MM.1S (cell line): ENCODE results near the gene LASP1NB.
"Not testable (repeated sequence)": the region's sequence is repeated elsewhere in the genome, so short reads cannot be mapped to it uniquely, and the experiment has no call there.

Experiments
- DNase-seq: peaks from one replicate; pipeline ENCODE4 v3.0.0-alpha.2; 2015
- H2AFZ ChIP-seq: fragments of 300-600 bp; sonication (generic); 2 replicates; pipeline ENCODE4 v1.6.0; 2016; ENCODE audit warnings: antibody characterized with exemption, low read length
- H3F3A ChIP-seq: fragments of 300-600 bp; sonication (generic); 2 replicates; pipeline ENCODE4 v1.6.1; 2016; ENCODE audit warnings: mild to moderate bottlenecking, antibody characterized with exemption, low read length, moderate library complexity, mixed read lengths; ENCODE audit not compliant: insufficient read depth
- H3K27ac ChIP-seq: fragments of 300-600 bp; sonication (generic); 2 replicates; pipeline ENCODE4 v1.5.1; 2016; ENCODE audit warnings: mild to moderate bottlenecking, low read length
- H3K27me3 ChIP-seq: fragments of 300-600 bp; sonication (generic); replicated peaks from 2 replicates; pipeline ENCODE4 v1.6.0; 2016; ENCODE audit warnings: low read length; ENCODE audit not compliant: insufficient read depth
- H3K36me3 ChIP-seq: fragments of 300-600 bp; sonication (generic); replicated peaks from 2 replicates; pipeline ENCODE4 v1.6.1; 2016; ENCODE audit warnings: mild to moderate bottlenecking, low read length, mixed read lengths; ENCODE audit not compliant: insufficient read depth
- H3K4me1 ChIP-seq: fragments of 300-600 bp; sonication (generic); 2 replicates; pipeline ENCODE4 v1.6.1; 2016; ENCODE audit warnings: low read length, mixed read lengths
- H3K4me2 ChIP-seq: fragments of 300-600 bp; sonication (generic); 2 replicates; pipeline ENCODE4 v1.6.0; 2016; ENCODE audit warnings: low read depth, low read length
- H3K4me3 ChIP-seq: fragments of 300-600 bp; sonication (generic); 2 replicates; pipeline ENCODE4 v1.5.1; 2016; ENCODE audit warnings: low read length, mixed read lengths
- H3K79me2 ChIP-seq: fragments of 300-600 bp; sonication (generic); 2 replicates; pipeline ENCODE4 v1.6.1; 2016; ENCODE audit warnings: mixed run types, low read length, mixed read lengths
- H3K9ac ChIP-seq: fragments of 300-600 bp; sonication (generic); 2 replicates; pipeline ENCODE4 v1.6.1; 2016; ENCODE audit warnings: low read length, mixed read lengths
- H3K9me2 ChIP-seq: fragments of 300-600 bp; sonication (generic); replicated peaks from 2 replicates; pipeline ENCODE4 v1.6.1; 2016; ENCODE audit warnings: mild to moderate bottlenecking, low read length, mixed read lengths; ENCODE audit not compliant: insufficient read depth
- H3K9me3 ChIP-seq: fragments of 300-600 bp; sonication (generic); replicated peaks from 2 replicates; pipeline ENCODE4 v1.6.1; 2016; ENCODE audit warnings: mild to moderate bottlenecking, low read length, mixed read lengths; ENCODE audit not compliant: insufficient read depth
- H4K20me1 ChIP-seq: fragments of 300-600 bp; sonication (generic); 2 replicates; pipeline ENCODE4 v1.6.1; 2016; ENCODE audit warnings: mild to moderate bottlenecking, low read length, moderate library complexity, mixed read lengths; ENCODE audit not compliant: insufficient read depth
- EZH2 ChIP-seq: fragments of 300-600 bp; sonication (generic); optimal IDR thresholded peaks from 2 replicates; pipeline ENCODE3; 2017; ENCODE audit warnings: low read depth, mild to moderate bottlenecking, antibody characterized with exemption, low read length, mixed read lengths
- EZH2phosphoT487 ChIP-seq: fragments of 300-600 bp; sonication (generic); IDR thresholded peaks from 2 replicates; pipeline ENCODE4 v1.6.1; 2018; ENCODE audit warnings: antibody characterized with exemption, low read length
- TF ChIP-seq, protein P1 (sequence below): fragments of 300-600 bp; sonication (generic); IDR thresholded peaks from 2 replicates; pipeline ENCODE4 v1.5.1; 2016; ENCODE audit warnings: antibody characterized with exemption, low read length, mixed read lengths

The LASP1NB gene

GRCh38 chr17:38908676-38909181 lies 16.7 kb upstream of the LASP1NB start:
- H3K36me3 ChIP-seq: no peaks in the 10 kb centered on the region
- no peaks in the 10 kb centered on the region for H3K4me1 ChIP-seq
- H3K4me3 ChIP-seq: no peak overlapping the region
- DNase-seq: no peak
- H4K20me1 ChIP-seq: no peaks in the 10 kb centered on the region
- no peaks in the 10 kb centered on the region for H3F3A ChIP-seq
- H3K79me2 ChIP-seq: peaks cover 61% of the 10 kb centered on the region
- TF ChIP-seq EZH2 (no peak), EZH2phosphoT487 (no peak)
- TF ChIP-seq, protein P1, sequence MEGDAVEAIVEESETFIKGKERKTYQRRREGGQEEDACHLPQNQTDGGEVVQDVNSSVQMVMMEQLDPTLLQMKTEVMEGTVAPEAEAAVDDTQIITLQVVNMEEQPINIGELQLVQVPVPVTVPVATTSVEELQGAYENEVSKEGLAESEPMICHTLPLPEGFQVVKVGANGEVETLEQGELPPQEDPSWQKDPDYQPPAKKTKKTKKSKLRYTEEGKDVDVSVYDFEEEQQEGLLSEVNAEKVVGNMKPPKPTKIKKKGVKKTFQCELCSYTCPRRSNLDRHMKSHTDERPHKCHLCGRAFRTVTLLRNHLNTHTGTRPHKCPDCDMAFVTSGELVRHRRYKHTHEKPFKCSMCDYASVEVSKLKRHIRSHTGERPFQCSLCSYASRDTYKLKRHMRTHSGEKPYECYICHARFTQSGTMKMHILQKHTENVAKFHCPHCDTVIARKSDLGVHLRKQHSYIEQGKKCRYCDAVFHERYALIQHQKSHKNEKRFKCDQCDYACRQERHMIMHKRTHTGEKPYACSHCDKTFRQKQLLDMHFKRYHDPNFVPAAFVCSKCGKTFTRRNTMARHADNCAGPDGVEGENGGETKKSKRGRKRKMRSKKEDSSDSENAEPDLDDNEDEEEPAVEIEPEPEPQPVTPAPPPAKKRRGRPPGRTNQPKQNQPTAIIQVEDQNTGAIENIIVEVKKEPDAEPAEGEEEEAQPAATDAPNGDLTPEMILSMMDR: no peak
- H3K4me2 ChIP-seq: no peak overlapping the region
- no peak overlapping the region for H2AFZ ChIP-seq
- no peaks in the 10 kb centered on the region for H3K27me3 ChIP-seq
- no peak overlapping the region for H3K27ac ChIP-seq
- H3K9me3 ChIP-seq: no peaks in the 10 kb centered on the region
- H3K9me2 ChIP-seq: no peaks in the 10 kb centered on the region
- H3K9ac ChIP-seq: no peak overlapping the region

- H3K9me3 ChIP-seq: no peaks in the 10 kb centered on the region
- no peak overlapping the region for H3K4me2 ChIP-seq
- H3K9me2 ChIP-seq: no peaks in the 10 kb centered on the region
- H3K79me2 ChIP-seq: peaks cover 46% of the 10 kb centered on the region
- no peak overlapping the region for H2AFZ ChIP-seq
- H3K4me3 ChIP-seq: no peak overlapping the region
- no peak overlapping the region for H3K27ac ChIP-seq
- no peaks in the 10 kb centered on the region for H3K4me1 ChIP-seq
- no peaks in the 10 kb centered on the region for H3K36me3 ChIP-seq
- H3F3A ChIP-seq: no peaks in the 10 kb centered on the region
- DNase-seq: no peak
- H3K27me3 ChIP-seq: no peaks in the 10 kb centered on the region
- no peaks in the 10 kb centered on the region for H4K20me1 ChIP-seq
- H3K9ac ChIP-seq: no peak overlapping the region
- TF ChIP-seq EZH2: no peak
- no peak for TF ChIP-seq EZH2phosphoT487
- TF ChIP-seq, protein P1: no peak
These were observed 15.1 kb upstream of the LASP1NB start for GRCh38 chr17:38910325-38910724.

DNA sequence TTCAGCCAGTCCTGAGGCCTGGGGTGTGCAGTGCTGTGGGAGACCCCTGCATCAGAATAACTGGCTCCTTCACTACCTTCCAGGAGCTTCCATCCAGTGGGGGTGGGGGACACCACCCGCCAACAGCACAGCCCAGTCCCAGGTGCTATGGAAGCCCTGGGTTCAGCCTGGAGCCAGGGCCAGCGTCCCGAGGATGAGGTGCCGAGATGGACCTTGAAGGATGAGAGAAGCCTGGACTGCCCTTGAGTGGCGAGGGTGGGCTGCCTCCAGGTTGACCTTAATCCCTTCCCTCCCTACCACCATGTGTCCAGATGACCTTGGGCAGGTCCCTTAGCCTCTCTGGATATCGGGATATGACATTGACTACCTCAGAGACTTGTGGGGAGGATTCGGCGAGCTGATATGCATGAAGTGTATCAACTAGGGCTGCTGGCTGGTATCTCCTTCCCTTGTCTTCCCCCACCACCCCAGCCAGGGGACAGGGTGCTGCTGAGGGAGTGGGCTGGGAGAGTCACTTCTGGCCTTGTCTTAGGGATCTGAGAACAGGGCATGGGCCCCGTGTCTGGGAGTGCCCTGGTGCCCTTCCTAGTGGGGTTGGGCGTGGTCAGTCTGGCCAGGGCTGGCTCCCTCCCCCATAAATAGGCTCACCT lies 14.2 kb upstream of the LASP1NB start:
- H3K4me3 ChIP-seq: no peak overlapping the region
- H3K9ac ChIP-seq: no peak overlapping the region
- TF ChIP-seq EZH2: no peak
- TF ChIP-seq, protein P1: no peak
- TF ChIP-seq EZH2phosphoT487: no peak
- H3K79me2 ChIP-seq: peaks cover 38% of the 10 kb centered on the region
- no peaks in the 10 kb centered on the region for H3K27me3 ChIP-seq
- no peaks in the 10 kb centered on the region for H3K9me2 ChIP-seq
- no peaks in the 10 kb centered on the region for H3F3A ChIP-seq
- H3K27ac ChIP-seq: no peak overlapping the region
- no peak overlapping the region for H2AFZ ChIP-seq
- H3K4me2 ChIP-seq: no peak overlapping the region
- no peaks in the 10 kb centered on the region for H4K20me1 ChIP-seq
- H3K36me3 ChIP-seq: no peaks in the 10 kb centered on the region
- H3K9me3 ChIP-seq: no peaks in the 10 kb centered on the region
- H3K4me1 ChIP-seq: no peaks in the 10 kb centered on the region
- DNase-seq: no peak

DNA sequence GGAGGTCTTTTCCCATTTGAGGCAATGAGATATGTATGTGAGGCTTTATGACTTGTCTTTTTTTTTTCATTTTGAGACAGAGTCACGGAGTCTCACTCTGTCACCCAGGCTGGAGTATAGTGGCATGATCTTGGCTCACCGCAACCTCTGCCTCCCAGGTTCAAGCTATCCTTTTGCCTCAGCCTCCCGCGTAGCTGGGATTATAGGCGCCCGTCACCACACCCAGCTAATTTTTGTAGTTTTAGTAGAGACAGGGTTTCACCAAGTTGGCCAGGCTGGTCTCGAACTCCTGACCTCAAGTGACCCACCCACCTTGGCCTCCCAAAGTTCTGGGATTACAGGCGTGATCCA lies 13.7 kb upstream of the LASP1NB start:
- H3K79me2 ChIP-seq: peaks cover 35% of the 10 kb centered on the region
- DNase-seq, H3K4me1 ChIP-seq, H3K4me3 ChIP-seq, H3K9ac ChIP-seq, H3K27ac ChIP-seq, H3K4me2 ChIP-seq, H4K20me1 ChIP-seq, H3K27me3 ChIP-seq, H2AFZ ChIP-seq, H3F3A ChIP-seq, H3K9me2 ChIP-seq, H3K36me3 ChIP-seq, H3K9me3 ChIP-seq: not testable (repeated sequence)
